Measurements from ENCODE around the gene CMTR1. TPM values are rescaled to one million over a fixed set of nuclear protein-coding genes. Genes with fewer than 3 reads are reported as not detected.

CMTR1 gene, protein sequence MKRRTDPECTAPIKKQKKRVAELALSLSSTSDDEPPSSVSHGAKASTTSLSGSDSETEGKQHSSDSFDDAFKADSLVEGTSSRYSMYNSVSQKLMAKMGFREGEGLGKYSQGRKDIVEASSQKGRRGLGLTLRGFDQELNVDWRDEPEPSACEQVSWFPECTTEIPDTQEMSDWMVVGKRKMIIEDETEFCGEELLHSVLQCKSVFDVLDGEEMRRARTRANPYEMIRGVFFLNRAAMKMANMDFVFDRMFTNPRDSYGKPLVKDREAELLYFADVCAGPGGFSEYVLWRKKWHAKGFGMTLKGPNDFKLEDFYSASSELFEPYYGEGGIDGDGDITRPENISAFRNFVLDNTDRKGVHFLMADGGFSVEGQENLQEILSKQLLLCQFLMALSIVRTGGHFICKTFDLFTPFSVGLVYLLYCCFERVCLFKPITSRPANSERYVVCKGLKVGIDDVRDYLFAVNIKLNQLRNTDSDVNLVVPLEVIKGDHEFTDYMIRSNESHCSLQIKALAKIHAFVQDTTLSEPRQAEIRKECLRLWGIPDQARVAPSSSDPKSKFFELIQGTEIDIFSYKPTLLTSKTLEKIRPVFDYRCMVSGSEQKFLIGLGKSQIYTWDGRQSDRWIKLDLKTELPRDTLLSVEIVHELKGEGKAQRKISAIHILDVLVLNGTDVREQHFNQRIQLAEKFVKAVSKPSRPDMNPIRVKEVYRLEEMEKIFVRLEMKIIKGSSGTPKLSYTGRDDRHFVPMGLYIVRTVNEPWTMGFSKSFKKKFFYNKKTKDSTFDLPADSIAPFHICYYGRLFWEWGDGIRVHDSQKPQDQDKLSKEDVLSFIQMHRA
- total RNA-seq = 37.8 TPM

DNA sequence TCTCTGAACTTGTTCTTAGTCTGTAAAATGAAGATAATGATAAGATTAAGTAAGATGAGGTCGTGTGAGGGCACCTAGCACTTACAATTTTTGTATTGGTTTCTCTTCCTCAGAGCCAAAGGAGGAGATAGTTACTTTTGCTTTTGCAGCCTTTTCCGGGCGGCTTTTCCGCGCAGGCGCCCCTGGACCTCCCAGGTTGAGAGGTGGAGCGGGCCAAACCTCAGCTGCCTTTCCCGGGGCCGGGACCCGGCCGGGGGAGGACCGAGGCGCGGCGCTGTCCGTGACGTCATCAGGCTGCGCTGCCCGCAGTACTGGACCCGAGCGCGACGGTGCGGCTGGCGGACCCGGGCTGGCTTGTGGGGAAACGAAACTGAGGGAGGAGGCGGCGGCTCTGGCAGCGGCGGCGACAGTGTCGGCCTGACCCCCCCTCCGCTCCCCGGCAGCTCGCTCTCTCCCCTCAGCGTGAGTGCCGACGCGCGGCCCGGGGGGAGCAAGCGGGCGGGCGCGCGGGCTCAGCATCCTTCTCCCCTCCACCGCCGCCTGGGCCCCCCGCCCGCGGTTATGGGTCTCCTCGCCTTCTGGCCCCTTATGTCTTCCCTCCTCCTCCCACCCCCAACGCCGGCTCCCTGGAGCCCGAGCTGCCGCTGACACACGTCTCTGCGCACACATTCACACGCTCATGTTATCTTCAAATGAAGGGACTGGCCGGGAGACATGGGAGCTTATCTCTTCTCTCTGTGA is at the start of gene CMTR1:
Gene CMTR1, plus strand, starts transcription at position 306 of the 741 bp plus-strand sequence. CDS start 2,409 bp downstream, outside the sequence.

DNA sequence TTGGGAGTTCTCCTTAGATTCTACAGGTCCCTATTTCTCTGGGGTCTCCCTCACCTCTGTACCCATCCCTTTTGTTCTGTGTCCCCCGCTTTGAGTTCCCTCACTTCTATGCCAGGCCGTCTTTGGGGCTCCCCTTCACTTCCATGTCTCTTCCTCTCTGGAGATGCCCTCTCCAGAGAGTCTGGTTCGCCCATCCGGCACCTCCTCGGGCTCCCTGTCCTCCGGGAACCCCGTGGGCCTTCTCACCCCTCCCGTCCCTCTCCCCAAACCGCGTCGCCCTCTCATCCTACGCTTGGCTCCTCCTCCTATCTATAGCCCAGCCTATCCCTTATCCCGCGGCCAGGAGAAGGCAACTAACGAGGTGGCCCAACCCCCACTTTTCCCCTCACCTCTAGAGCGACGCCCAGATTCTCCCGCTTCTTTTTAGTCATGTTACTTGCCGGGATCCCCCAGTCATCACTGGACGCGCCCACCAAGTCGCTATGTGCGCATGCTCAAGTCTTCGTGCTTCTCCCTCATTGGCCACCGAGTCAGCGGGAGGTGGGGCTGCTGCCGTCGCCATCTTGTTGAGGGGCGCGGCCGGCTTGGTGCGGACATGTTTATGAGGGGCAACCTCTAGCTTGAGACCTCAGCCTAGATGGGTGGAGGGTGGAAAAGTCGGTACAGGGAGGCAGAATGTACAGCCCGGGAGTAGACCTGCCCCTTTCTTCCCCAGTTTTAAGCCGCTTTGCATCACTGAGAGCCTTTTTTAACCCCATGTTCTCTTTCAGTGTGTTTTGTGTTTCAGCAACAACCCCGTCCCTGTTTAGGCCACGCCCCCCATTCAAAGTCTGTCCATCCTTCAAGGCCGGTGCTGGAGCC is 66.6 kb downstream of the CMTR1 start, which contains the start of gene CCDC167:
Gene CCDC167, minus strand, starts transcription at position 461 of the 861 bp plus-strand sequence. Its CDS starts 30 bp downstream, at position 431.

Other genes starting within 250 kb of the CMTR1 start
- 13.8 TPM for gene TBC1D22B, start 175.4 kb upstream of the CMTR1 start, total RNA-seq
- gene TMEM217, start 175.1 kb upstream of the CMTR1 start, total RNA-seq = 1.8 TPM
- 24.2 TPM for gene RNF8, start 79.2 kb upstream of the CMTR1 start, total RNA-seq
- gene CCDC167, start 66.7 kb downstream of the CMTR1 start, total RNA-seq = 22.1 TPM